Liver (tissue), 9 donors: ENCODE measurements around the gene IFT74. TPM values are rescaled to one million over a fixed set of nuclear protein-coding genes. Genes with fewer than 3 reads are reported as not detected.

ENCODE experiments used
- DNase-seq: peaks from one replicate; pipeline ENCODE4 v3.0.0-alpha.2; 2017; ENCODE audit warnings: low spot score
- H3K27ac ChIP-seq, 2 donors: one replicate each; pipeline ENCODE4 v1.7.0; 2013; ENCODE audit warnings: inconsistent platforms in 2 of 2, low read length in 2 of 2, control low read depth in 1 of 2, low read depth in 1 of 2, mild to moderate bottlenecking in 1 of 2
- H3K27me3 ChIP-seq, 4 donors: one replicate each; pipeline versions ENCODE4 v1.6.1 to v1.7.0; 2013; ENCODE audit warnings: low read length in 3 of 4, inconsistent platforms in 1 of 4, mild to moderate bottlenecking in 1 of 4, moderate library complexity in 1 of 4; ENCODE audit not compliant: control insufficient read depth in 4 of 4, insufficient read depth in 4 of 4
- H3K36me3 ChIP-seq, 4 donors: one replicate each; pipeline versions ENCODE4 v1.6.1 to v1.7.0; 2013; ENCODE audit warnings: low read length in 3 of 4, mild to moderate bottlenecking in 3 of 4, low read depth in 1 of 4, moderate library complexity in 1 of 4; ENCODE audit not compliant: control insufficient read depth in 4 of 4, insufficient read depth in 3 of 4
- H3K4me1 ChIP-seq, 4 donors: one replicate each; pipeline versions ENCODE4 v1.6.1 to v1.7.0; 2013; ENCODE audit warnings: low read length in 3 of 4, mild to moderate bottlenecking in 3 of 4, moderate library complexity in 1 of 4; ENCODE audit not compliant: control insufficient read depth in 4 of 4, insufficient read depth in 4 of 4
- H3K4me3 ChIP-seq, 3 donors: one replicate each; pipeline versions ENCODE4 v1.6.1 to v1.7.0; 2013; ENCODE audit warnings: low read length in 3 of 3, control low read depth in 1 of 3, low read depth in 1 of 3, mild to moderate bottlenecking in 1 of 3
- H3K9ac ChIP-seq, 2 donors: one replicate each; pipeline ENCODE4 v1.7.0; 2013; ENCODE audit warnings: low read length in 2 of 2, mild to moderate bottlenecking in 2 of 2, moderate library complexity in 2 of 2, control low read depth in 1 of 2, low read depth in 1 of 2
- H3K9me3 ChIP-seq, 4 donors: one replicate each; pipeline versions ENCODE4 v1.6.1 to v1.7.0; 2013; ENCODE audit warnings: low read length in 3 of 4; ENCODE audit not compliant: control insufficient read depth in 4 of 4
- ATF3 ChIP-seq: IDR thresholded peaks from 2 replicates; pipeline ENCODE4 v1.6.1; 2016; ENCODE audit warnings: antibody characterized with exemption
- EGR1 ChIP-seq, 2 donors: IDR thresholded peaks; 2 replicates each; pipeline ENCODE4 v1.6.1; 2016 to 2018; ENCODE audit warnings: antibody characterized with exemption in 2 of 2, low read depth in 2 of 2
- FOXA1 ChIP-seq: IDR thresholded peaks from 2 replicates; pipeline ENCODE4 v1.6.1; 2016; ENCODE audit warnings: antibody characterized with exemption
- FOXA2 ChIP-seq: IDR thresholded peaks from 2 replicates; pipeline ENCODE4 v1.6.1; 2016; ENCODE audit warnings: antibody characterized with exemption
- GABPA ChIP-seq, 2 donors: IDR thresholded peaks in 1 of 2; conservative IDR thresholded peaks in 1 of 2; 2 replicates each; pipeline ENCODE4 v1.6.1; 2016; ENCODE audit warnings: antibody characterized with exemption in 2 of 2, mild to moderate bottlenecking in 1 of 2, moderate library complexity in 1 of 2
- HNF4A ChIP-seq, 2 donors: conservative IDR thresholded peaks; 2 replicates each; pipeline ENCODE4 v1.6.1; 2016; ENCODE audit warnings: antibody characterized with exemption in 2 of 2, mild to moderate bottlenecking in 2 of 2
- HNF4G ChIP-seq: IDR thresholded peaks from 2 replicates; pipeline ENCODE4 v1.6.1; 2016; ENCODE audit warnings: antibody characterized with exemption
- JUND ChIP-seq, 2 donors: IDR thresholded peaks; 2 replicates each; pipeline ENCODE4 v1.6.1; 2016; ENCODE audit warnings: antibody characterized with exemption in 2 of 2
- NR2F2 ChIP-seq: IDR thresholded peaks from 2 replicates; pipeline ENCODE4 v1.6.1; 2016; ENCODE audit warnings: antibody characterized with exemption
- RAD21 ChIP-seq, 2 donors: IDR thresholded peaks; 2 replicates each; pipeline ENCODE4 v1.6.1; 2016; ENCODE audit warnings: antibody characterized with exemption in 2 of 2, mild to moderate bottlenecking in 2 of 2
- REST ChIP-seq: IDR thresholded peaks from 2 replicates; pipeline ENCODE4 v1.6.1; 2016; ENCODE audit warnings: antibody characterized with exemption, mild to moderate bottlenecking
- RXRA ChIP-seq, 2 donors: IDR thresholded peaks; 2 replicates each; pipeline ENCODE4 v1.6.1; 2017 to 2018; ENCODE audit warnings: antibody characterized with exemption in 2 of 2, mild to moderate bottlenecking in 1 of 2
- SP1 ChIP-seq: IDR thresholded peaks from 2 replicates; pipeline ENCODE4 v1.6.1; 2018; ENCODE audit warnings: antibody characterized with exemption, mild to moderate bottlenecking
- TAF1 ChIP-seq: conservative IDR thresholded peaks from 2 replicates; pipeline ENCODE4 v1.6.1; 2016; ENCODE audit warnings: antibody characterized with exemption, mild to moderate bottlenecking
- YY1 ChIP-seq: IDR thresholded peaks from 2 replicates; pipeline ENCODE4 v1.6.1; 2016; ENCODE audit warnings: antibody characterized with exemption, mild to moderate bottlenecking
- WGBS: extraction: QIAGEN DNeasy Blood & Tissue Kit; methylation state at CpG from one replicate; pipeline ENCODE4 v1.1.7; 2013; 5-methylcytosine and 5-hydroxymethylcytosine counted together
- polyA plus RNA-seq, 2 donors: library from polyadenylated mRNA; stranded (reverse) in 1 of 2; unstranded in 1 of 2; fragments of 200-250 nt in 1 of 2; fragments of >200 nt in 1 of 2; fragmentation: Nextera tagmentation in 1 of 2; extraction: Ambion mirVana in 1 of 2; gene quantifications; one replicate each; pipeline versions ENCODE4 v1.2.1 to v1.2.3, GENCODE V29; 2013 to 2015
- total RNA-seq, 2 donors: library from RNA; depleted of rRNA; stranded (reverse); fragments of >200 nt; gene quantifications; one replicate each; pipeline ENCODE4 v1.2.3, GENCODE V29; 2014
- TF ChIP-seq, protein P1 (sequence below): fragments of 150-350 bp; IDR thresholded peaks from 2 replicates; pipeline ENCODE4 v1.5.1; 2017; ENCODE audit warnings: improper control_type of control experiment, low read depth, low read length; ENCODE audit not compliant: missing input control
- TF ChIP-seq, protein P2 (sequence below): IDR thresholded peaks from 2 replicates; pipeline ENCODE4 v1.6.1; 2016; ENCODE audit warnings: antibody characterized with exemption
- TF ChIP-seq, protein P3 (sequence below): IDR thresholded peaks from 2 replicates; pipeline ENCODE4 v1.6.1; 2016; ENCODE audit warnings: antibody characterized with exemption
- donor health status: healthy.
- donor health status: healthy.
- donor health status: healthy.
- donor health status: healthy.
- donor health status: healthy.

IFT74 gene
- total and polyA plus RNA-seq, 4 donors, result 4.9 to 10.5 (median 7.4) TPM

DNA sequence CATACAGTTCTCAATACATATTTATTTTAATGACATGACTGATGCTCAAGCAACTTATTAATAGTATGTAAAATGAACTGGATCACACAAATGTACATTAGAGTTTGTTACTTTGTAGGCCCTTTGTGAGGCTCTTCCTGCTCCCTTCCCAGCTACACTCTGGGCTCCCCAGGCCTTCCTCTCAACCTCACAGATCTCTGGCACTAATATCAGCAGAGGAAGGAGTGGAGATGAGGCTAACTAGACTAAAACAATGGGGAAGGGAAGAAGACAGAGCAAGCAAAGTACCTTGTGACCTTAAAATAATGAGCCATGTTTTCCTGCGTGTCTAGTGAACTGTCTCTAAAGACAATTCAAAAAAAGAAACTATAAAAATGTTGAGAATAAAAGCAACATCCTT, 122.5 kb downstream of the IFT74 start:
- Histone ChIP-seq H3K36me3 (peaks cover 0 to 2% (median 0%) of the 10 kb centered on the region in 4 donors), H3K9ac (no peak overlapping the region), H3K4me1 (no peaks in the 10 kb centered on the region), H3K4me3 (no peak overlapping the region), H3K27ac (no peak overlapping the region), H3K27me3 (no peaks in the 10 kb centered on the region), H3K9me3 (no peaks in the 10 kb centered on the region)
- no peak for DNase-seq
- 78% methylated on average over 1 of the region's 1 CpG for WGBS
- peak; percentile 30 for TF ChIP-seq NR2F2
- no peak for TF ChIP-seq FOXA1

DNA sequence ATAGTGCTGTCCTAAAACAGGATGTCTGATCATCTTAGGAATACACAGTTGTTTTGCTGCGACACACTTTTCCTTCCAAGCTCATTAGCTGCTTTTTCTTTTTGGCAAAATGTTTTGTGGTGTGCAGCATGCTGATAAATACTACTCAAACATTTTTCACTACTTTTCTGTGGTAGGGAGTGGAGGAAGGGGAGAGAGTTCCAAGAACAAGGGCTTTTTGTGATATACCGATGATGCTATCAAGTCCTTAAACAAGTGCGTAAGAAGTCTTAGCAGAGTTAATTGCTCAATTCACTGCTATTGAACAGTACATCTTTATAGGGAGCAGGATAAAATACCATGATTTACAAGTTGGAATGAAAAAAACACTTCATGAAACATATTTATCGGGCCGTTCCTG, 129.2 kb downstream of the IFT74 start:
- no peak for DNase-seq
- peaks cover 0 to 3% (median 0%) of the 10 kb centered on the region in 4 donors for H3K4me1 ChIP-seq
- no peaks in the 10 kb centered on the region for H3K9me3 ChIP-seq
- H3K4me3 ChIP-seq, result no peak overlapping the region
- H3K9ac ChIP-seq, result no peak overlapping the region
- no peak overlapping the region for H3K27ac ChIP-seq
- TF ChIP-seq JUND (IDR thresholded peaks at IDR 0.05) (no peak), TAF1 (no peak), ATF3 (no peak), GABPA (IDR thresholded peaks at IDR 0.05 in 1 of 2, conservative IDR thresholded peaks at IDR 0.05 in 1 of 2) (no peak), EGR1 (IDR thresholded peaks at IDR 0.05; ENCODE audit: low read depth in 2 of 2) (no peak), REST (no peak), RAD21 (IDR thresholded peaks at IDR 0.05) (no peak), HNF4A (conservative IDR thresholded peaks at IDR 0.05) (no peak), RXRA (IDR thresholded peaks at IDR 0.05) (no peak), HNF4G (no peak), FOXA2 (no peak), YY1 (no peak), SP1 (no peak), FOXA1 (no peak), NR2F2 (no peak)
- TF ChIP-seq, protein P1, sequence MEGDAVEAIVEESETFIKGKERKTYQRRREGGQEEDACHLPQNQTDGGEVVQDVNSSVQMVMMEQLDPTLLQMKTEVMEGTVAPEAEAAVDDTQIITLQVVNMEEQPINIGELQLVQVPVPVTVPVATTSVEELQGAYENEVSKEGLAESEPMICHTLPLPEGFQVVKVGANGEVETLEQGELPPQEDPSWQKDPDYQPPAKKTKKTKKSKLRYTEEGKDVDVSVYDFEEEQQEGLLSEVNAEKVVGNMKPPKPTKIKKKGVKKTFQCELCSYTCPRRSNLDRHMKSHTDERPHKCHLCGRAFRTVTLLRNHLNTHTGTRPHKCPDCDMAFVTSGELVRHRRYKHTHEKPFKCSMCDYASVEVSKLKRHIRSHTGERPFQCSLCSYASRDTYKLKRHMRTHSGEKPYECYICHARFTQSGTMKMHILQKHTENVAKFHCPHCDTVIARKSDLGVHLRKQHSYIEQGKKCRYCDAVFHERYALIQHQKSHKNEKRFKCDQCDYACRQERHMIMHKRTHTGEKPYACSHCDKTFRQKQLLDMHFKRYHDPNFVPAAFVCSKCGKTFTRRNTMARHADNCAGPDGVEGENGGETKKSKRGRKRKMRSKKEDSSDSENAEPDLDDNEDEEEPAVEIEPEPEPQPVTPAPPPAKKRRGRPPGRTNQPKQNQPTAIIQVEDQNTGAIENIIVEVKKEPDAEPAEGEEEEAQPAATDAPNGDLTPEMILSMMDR, result no peak
- TF ChIP-seq, protein P2, sequence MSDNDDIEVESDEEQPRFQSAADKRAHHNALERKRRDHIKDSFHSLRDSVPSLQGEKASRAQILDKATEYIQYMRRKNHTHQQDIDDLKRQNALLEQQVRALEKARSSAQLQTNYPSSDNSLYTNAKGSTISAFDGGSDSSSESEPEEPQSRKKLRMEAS, result no peak
- TF ChIP-seq, protein P3, sequence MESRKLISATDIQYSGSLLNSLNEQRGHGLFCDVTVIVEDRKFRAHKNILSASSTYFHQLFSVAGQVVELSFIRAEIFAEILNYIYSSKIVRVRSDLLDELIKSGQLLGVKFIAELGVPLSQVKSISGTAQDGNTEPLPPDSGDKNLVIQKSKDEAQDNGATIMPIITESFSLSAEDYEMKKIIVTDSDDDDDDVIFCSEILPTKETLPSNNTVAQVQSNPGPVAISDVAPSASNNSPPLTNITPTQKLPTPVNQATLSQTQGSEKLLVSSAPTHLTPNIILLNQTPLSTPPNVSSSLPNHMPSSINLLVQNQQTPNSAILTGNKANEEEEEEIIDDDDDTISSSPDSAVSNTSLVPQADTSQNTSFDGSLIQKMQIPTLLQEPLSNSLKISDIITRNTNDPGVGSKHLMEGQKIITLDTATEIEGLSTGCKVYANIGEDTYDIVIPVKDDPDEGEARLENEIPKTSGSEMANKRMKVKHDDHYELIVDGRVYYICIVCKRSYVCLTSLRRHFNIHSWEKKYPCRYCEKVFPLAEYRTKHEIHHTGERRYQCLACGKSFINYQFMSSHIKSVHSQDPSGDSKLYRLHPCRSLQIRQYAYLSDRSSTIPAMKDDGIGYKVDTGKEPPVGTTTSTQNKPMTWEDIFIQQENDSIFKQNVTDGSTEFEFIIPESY, result no peak
- no peaks in the 10 kb centered on the region for H3K27me3 ChIP-seq
- no peaks in the 10 kb centered on the region for H3K36me3 ChIP-seq
- 86% methylated on average over 5 of the region's 5 CpGs for WGBS
